ENCODE results near the gene OR9Q1.

The OR9Q1 gene, protein sequence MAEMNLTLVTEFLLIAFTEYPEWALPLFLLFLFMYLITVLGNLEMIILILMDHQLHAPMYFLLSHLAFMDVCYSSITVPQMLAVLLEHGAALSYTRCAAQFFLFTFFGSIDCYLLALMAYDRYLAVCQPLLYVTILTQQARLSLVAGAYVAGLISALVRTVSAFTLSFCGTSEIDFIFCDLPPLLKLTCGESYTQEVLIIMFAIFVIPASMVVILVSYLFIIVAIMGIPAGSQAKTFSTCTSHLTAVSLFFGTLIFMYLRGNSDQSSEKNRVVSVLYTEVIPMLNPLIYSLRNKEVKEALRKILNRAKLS

DNA sequence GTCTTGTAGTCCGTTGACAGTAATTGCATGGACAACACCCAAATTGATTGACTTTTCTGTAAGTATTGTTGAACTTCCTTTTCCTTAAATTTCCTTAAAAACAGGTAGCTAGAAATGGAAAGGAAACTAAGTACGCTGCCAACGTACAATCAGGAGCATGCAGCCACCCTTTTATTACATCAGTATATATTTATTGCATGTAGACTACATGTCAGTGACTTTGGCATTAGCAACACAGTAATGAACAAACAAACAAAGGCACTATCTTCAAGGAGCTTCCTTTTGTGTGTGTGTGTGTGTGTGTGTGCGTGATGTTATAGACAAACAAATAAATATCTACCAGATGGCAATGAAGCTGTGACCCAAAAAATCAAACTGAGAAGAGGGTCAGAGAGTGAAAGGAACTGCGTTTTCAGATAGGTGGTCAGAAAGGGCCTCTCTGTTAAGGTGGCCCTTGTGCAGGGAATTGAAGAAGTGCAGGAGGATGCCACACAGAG, at the start of gene OR9Q1:
TSS of gene OR9Q1 (plus strand) at position 447 of the 497 bp plus-strand sequence. CDS start 155,564 bp downstream, outside the sequence.
- Histone ChIP-seq H3K36me3 (ENCODE audit: insufficient read depth, low read length) (no peaks in the 10 kb centered on the region), H3K27me3 (ENCODE audit: insufficient read depth, low read length) (no peaks in the 10 kb centered on the region), H2AFZ (ENCODE audit: low read length, unreplicated experiment) (no peak within 1 kb of the TSS), H3K4me3 (ENCODE audit: low read depth, low read length) (no peak within 1 kb of the TSS), H3K4me1 (ENCODE audit: control insufficient read depth, insufficient read depth, low read length, unreplicated experiment) (no peaks in the 10 kb centered on the region), H3K27ac (ENCODE audit: low read depth, low read length) (no peak within 1 kb of the TSS), H3K79me2 (ENCODE audit: control insufficient read depth, insufficient read depth, low read length, unreplicated experiment) (no peaks in the 10 kb centered on the region)

DNA sequence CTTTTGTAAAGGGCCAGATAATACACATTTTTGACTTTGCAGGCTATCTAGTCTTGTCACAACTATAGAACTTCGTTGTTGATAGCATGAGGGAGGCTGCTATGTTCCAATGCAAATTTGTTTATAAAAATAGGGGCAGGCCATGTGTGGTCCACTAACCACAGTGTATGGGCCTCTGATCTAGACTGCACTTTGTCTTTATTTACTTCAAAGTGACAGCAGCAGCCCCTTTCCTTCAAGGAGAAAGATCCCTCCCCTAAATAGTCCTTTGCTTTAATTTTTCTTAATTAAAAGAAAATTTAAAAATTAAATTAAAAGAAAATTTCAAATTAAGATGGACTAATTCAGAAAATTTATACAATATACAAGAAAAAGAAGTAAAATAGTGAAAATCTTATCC, 49.5 kb upstream of the OR9Q1 start:
- Histone ChIP-seq H3K4me3 (ENCODE audit: low read depth, low read length) (no peak overlapping the region), H3K79me2 (ENCODE audit: control insufficient read depth, insufficient read depth, low read length, unreplicated experiment) (no peaks in the 10 kb centered on the region), H3K27me3 (ENCODE audit: insufficient read depth, low read length) (peaks cover 11% of the 10 kb centered on the region; the same call in 1 of the 2 replicates), H3K36me3 (ENCODE audit: insufficient read depth, low read length) (no peaks in the 10 kb centered on the region), H3K27ac (ENCODE audit: low read depth, low read length) (no peak overlapping the region), H3K4me1 (ENCODE audit: control insufficient read depth, insufficient read depth, low read length, unreplicated experiment) (no peaks in the 10 kb centered on the region), H2AFZ (ENCODE audit: low read length, unreplicated experiment) (no peak overlapping the region)

DNA sequence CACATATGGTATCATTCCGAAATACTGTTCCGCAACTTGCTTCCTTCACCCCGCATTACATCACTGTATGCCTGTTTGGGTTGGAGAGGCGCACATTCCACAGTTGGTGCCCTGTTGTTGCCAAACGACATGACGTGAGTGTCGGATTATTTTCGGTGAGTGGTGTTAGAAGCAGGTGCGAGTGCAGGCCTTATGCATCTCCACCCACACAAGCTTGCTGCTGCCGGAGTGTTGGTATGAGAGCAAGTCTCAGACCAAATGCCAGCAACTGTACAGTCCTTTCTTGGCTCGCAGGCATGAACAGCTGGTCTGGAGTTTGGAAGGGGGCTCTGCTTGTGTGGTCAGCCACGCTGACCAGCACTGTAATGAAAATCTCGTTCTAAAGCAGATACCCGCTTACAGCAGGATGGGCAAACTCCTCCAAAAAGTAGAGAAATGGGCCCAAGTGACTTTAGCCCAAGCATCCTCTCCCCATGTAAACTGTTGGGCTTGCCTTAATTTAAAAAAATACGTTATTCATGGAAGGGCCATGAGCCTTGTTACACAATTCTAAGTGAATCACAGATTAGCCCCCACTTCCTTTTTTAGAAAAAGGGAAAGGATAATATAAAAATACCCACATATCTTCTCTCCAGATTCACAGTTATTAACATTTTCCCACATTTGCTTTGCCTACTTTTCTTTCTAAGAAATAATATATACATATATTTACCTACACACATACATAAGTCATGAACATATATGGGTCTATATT, 48.7 kb upstream of the OR9Q1 start:
- no peaks in the 10 kb centered on the region for H3K36me3 ChIP-seq (ENCODE audit: insufficient read depth, low read length)
- H3K27me3 ChIP-seq (ENCODE audit: insufficient read depth, low read length): peaks cover 11% of the 10 kb centered on the region; the same call in 1 of the 2 replicates
- H3K4me1 ChIP-seq (ENCODE audit: control insufficient read depth, insufficient read depth, low read length, unreplicated experiment): no peaks in the 10 kb centered on the region
- no peak overlapping the region for H3K4me3 ChIP-seq (ENCODE audit: low read depth, low read length)
- no peaks in the 10 kb centered on the region for H3K79me2 ChIP-seq (ENCODE audit: control insufficient read depth, insufficient read depth, low read length, unreplicated experiment)
- no peak overlapping the region for H3K27ac ChIP-seq (ENCODE audit: low read depth, low read length)
- no peak overlapping the region for H2AFZ ChIP-seq (ENCODE audit: low read length, unreplicated experiment)

DNA sequence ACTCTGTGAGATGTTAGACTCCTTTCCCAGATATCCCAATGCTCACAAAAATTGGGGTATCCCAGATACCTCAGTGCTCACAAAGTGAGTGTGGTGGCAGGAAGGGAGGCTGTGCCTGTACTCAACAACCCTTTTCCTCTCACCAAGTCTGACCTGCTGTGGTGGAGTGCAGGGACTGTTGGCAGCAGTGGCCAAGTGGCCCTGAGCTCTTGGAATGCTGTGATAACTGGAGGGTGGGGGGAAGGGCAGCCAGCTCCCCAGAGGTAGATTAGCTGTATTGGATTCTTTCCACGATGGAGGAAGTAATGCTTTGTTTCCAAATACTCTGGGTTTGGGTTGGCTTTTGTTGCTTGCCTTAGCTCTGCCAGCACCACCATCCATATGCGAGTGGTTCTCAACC, 46.0 kb upstream of the OR9Q1 start:
- Histone ChIP-seq H3K36me3 (ENCODE audit: insufficient read depth, low read length) (no peaks in the 10 kb centered on the region), H3K27me3 (ENCODE audit: insufficient read depth, low read length) (peaks cover 19% of the 10 kb centered on the region; the same call in 1 of the 2 replicates)

DNA sequence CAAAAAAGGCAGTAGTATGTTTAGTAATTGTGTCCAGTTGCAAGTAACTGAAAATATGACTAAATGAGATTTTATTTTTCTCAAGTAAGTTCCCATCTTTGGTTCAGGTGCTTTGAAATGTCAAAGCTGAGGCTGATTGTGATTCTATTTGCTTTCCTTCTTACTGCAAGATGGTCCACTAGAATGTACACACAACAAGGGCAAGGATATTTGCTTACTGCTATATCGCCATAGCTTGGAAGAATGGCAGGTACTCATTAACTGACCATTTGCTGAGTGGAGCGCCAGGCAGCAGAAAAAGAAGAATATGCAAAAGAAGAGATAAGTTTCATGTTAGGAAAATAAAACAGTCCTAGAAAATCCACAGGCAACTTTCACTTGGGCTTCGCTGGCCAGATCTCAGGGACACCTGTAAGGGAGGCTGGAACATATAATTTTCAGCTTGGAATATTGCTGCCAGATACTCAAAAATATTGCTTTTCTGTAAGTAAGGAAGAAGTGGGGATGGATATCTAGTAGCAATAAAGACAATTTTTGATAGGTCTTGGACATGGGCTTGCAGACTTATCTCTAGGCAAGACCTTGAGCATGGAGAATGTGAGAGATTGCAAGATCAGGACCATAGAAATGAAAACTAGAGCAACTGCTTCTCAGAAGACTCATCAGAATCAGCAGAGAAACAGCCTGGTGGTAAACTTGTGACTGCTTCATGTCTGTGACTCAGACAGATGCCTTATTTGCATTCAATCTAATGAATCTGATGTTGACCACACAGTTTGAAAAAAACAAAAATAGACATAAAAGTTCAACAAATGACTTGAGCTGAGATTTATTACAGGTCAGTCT, 44.8 kb upstream of the OR9Q1 start:
- no peaks in the 10 kb centered on the region for H3K36me3 ChIP-seq (ENCODE audit: insufficient read depth, low read length)
- no peaks in the 10 kb centered on the region for H3K4me1 ChIP-seq (ENCODE audit: control insufficient read depth, insufficient read depth, low read length, unreplicated experiment)
- no peaks in the 10 kb centered on the region for H3K79me2 ChIP-seq (ENCODE audit: control insufficient read depth, insufficient read depth, low read length, unreplicated experiment)
- no peak overlapping the region for H3K27ac ChIP-seq (ENCODE audit: low read depth, low read length)
- H3K4me3 ChIP-seq (ENCODE audit: low read depth, low read length): no peak overlapping the region
- H3K27me3 ChIP-seq (ENCODE audit: insufficient read depth, low read length): peaks cover 28% of the 10 kb centered on the region; the same call in 1 of the 2 replicates
- no peak overlapping the region for H2AFZ ChIP-seq (ENCODE audit: low read length, unreplicated experiment)

More for the DNA sequence above, 46.0 kb upstream of the OR9Q1 start:
- Histone ChIP-seq H3K4me3 (ENCODE audit: low read depth, low read length) (no peak overlapping the region), H2AFZ (ENCODE audit: low read length, unreplicated experiment) (no peak overlapping the region), H3K4me1 (ENCODE audit: control insufficient read depth, insufficient read depth, low read length, unreplicated experiment) (no peaks in the 10 kb centered on the region), H3K79me2 (ENCODE audit: control insufficient read depth, insufficient read depth, low read length, unreplicated experiment) (no peaks in the 10 kb centered on the region), H3K27ac (ENCODE audit: low read depth, low read length) (no peak overlapping the region)

DNA sequence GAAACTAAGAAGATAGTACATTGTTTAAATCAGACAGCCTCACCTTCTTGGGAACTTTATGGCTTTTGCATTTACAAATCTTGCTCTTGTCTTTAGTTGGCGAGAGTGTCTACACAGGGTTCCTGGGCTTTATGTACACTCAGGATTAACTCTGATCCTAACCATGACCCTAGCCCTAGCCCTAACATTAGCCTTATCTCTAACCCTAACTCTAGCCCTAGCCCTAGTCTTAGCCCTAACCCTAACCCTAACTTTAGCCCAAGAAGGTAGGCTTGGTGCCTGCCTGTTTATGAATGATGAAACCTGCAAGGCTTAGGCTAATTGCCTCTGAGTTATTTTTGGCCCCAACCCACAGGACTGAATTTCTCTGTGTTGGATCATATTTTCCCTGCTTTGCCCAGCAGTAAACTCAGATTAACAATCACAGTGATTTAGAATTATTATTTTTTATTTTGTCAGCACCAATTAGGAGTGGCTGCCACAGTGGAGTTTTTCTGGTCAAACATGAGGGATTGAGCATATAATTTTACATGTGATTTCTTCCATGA, 44.1 kb upstream of the OR9Q1 start:
- H3K27ac ChIP-seq (ENCODE audit: low read depth, low read length): no peak overlapping the region
- no peaks in the 10 kb centered on the region for H3K36me3 ChIP-seq (ENCODE audit: insufficient read depth, low read length)
- H3K4me1 ChIP-seq (ENCODE audit: control insufficient read depth, insufficient read depth, low read length, unreplicated experiment): no peaks in the 10 kb centered on the region
- peaks cover 28% of the 10 kb centered on the region; the same call in 1 of the 2 replicates for H3K27me3 ChIP-seq (ENCODE audit: insufficient read depth, low read length)
- H3K4me3 ChIP-seq (ENCODE audit: low read depth, low read length): no peak overlapping the region
- H2AFZ ChIP-seq (ENCODE audit: low read length, unreplicated experiment): no peak overlapping the region
- no peaks in the 10 kb centered on the region for H3K79me2 ChIP-seq (ENCODE audit: control insufficient read depth, insufficient read depth, low read length, unreplicated experiment)

DNA sequence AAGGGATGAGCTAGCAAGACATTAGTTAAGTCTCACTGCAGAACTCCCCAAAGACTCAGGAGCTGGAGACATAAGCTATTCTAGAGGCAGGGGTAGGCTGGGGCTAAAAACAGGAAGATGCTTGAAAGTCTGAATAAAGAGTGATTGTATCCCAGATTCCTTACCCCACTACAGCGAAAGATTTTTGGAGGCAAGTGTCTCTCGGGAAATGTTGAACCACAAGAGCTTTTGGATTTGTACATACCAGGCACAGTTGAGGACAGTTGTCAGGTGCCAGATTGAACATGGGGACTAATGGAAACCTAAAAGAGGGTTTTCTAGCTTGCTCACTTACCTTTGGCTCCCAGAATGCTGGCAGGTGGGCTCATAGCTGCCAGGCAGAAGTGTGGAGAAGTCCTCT, 43.5 kb upstream of the OR9Q1 start:
- H3K27me3 ChIP-seq (ENCODE audit: insufficient read depth, low read length): peaks cover 28% of the 10 kb centered on the region; the same call in 1 of the 2 replicates
- H3K79me2 ChIP-seq (ENCODE audit: control insufficient read depth, insufficient read depth, low read length, unreplicated experiment): no peaks in the 10 kb centered on the region
- H3K4me1 ChIP-seq (ENCODE audit: control insufficient read depth, insufficient read depth, low read length, unreplicated experiment): no peaks in the 10 kb centered on the region
- H3K36me3 ChIP-seq (ENCODE audit: insufficient read depth, low read length): no peaks in the 10 kb centered on the region
- H3K27ac ChIP-seq (ENCODE audit: low read depth, low read length): no peak overlapping the region
- no peak overlapping the region for H3K4me3 ChIP-seq (ENCODE audit: low read depth, low read length)
- no peak overlapping the region for H2AFZ ChIP-seq (ENCODE audit: low read length, unreplicated experiment)

DNA sequence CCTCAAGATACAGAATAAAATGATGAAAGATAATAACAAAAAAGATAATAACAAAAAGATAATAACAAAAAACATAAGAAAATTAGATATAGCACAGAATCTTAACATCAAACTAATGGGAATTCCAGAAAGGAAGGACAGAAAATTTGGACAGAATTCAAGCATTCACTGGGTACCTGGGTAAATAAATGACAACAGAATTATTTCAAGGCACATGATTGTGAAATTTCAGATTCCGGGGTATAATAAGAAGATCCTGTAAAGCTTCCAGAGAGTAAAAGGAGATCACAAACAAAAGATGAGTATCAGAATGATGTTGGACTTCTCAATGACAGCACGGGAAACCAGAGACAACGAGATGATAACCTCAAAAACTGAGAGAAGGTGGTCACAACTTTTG, 42.1 kb upstream of the OR9Q1 start:
- no peaks in the 10 kb centered on the region for H3K79me2 ChIP-seq (ENCODE audit: control insufficient read depth, insufficient read depth, low read length, unreplicated experiment)
- peaks cover 28% of the 10 kb centered on the region; the same call in 1 of the 2 replicates for H3K27me3 ChIP-seq (ENCODE audit: insufficient read depth, low read length)
- H3K4me3 ChIP-seq (ENCODE audit: low read depth, low read length): no peak overlapping the region
- H3K4me1 ChIP-seq (ENCODE audit: control insufficient read depth, insufficient read depth, low read length, unreplicated experiment): no peaks in the 10 kb centered on the region
- no peaks in the 10 kb centered on the region for H3K36me3 ChIP-seq (ENCODE audit: insufficient read depth, low read length)
- no peak overlapping the region for H2AFZ ChIP-seq (ENCODE audit: low read length, unreplicated experiment)
- no peak overlapping the region for H3K27ac ChIP-seq (ENCODE audit: low read depth, low read length)

DNA sequence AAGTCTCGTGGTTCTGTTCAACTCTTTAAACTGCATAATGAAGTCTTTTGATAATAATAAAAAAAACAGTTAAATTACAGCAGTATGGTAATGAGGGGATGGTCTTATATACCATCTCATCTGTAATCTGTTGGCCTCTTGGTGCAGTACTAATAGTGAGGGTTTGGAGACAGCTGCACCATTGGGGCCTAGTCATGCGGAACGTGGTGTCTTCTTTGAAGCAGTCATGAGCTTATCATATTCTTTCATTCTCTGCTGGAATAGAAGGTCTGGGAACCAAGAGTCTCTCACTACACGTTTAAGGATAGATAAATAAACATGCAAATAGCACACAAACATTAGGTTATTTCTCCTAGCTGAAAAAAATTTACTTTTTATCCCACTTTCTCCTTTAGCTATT, 40.9 kb upstream of the OR9Q1 start:
- Histone ChIP-seq H3K79me2 (ENCODE audit: control insufficient read depth, insufficient read depth, low read length, unreplicated experiment) (no peaks in the 10 kb centered on the region), H3K27me3 (ENCODE audit: insufficient read depth, low read length) (peaks cover 28% of the 10 kb centered on the region; the same call in 1 of the 2 replicates), H3K4me1 (ENCODE audit: control insufficient read depth, insufficient read depth, low read length, unreplicated experiment) (no peaks in the 10 kb centered on the region), H3K36me3 (ENCODE audit: insufficient read depth, low read length) (no peaks in the 10 kb centered on the region), H3K4me3 (ENCODE audit: low read depth, low read length) (no peak overlapping the region), H2AFZ (ENCODE audit: low read length, unreplicated experiment) (no peak overlapping the region), H3K27ac (ENCODE audit: low read depth, low read length) (no peak overlapping the region)

DNA sequence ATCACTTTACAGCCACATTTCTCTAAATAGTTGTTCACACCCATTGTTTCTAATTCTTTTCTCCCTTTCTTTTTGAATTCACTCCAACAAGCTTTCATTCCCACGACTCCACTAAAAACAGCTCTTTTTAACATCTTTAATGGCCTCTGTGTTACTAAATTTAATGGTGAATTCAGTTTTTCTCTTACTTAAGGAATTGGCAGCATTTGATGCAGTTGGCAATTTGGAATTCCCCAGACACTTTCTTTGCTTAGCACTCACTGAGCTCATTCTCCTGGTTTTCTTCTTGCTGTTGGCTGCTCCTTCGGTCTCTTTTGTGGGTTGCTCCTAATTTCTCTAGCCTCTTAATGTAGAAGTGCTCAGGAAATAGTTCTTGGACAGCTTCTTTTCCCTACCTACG, 40.5 kb upstream of the OR9Q1 start:
- Histone ChIP-seq H3K27ac (ENCODE audit: low read depth, low read length) (no peak overlapping the region), H3K36me3 (ENCODE audit: insufficient read depth, low read length) (no peaks in the 10 kb centered on the region), H2AFZ (ENCODE audit: low read length, unreplicated experiment) (no peak overlapping the region), H3K4me1 (ENCODE audit: control insufficient read depth, insufficient read depth, low read length, unreplicated experiment) (no peaks in the 10 kb centered on the region), H3K79me2 (ENCODE audit: control insufficient read depth, insufficient read depth, low read length, unreplicated experiment) (no peaks in the 10 kb centered on the region), H3K4me3 (ENCODE audit: low read depth, low read length) (no peak overlapping the region), H3K27me3 (ENCODE audit: insufficient read depth, low read length) (peaks cover 28% of the 10 kb centered on the region; the same call in 1 of the 2 replicates)

Data from ACC112 (cell line).